OCI-M2 (cell line): ENCODE data around the gene GRM1.

Experiments used
- DNase-seq: peaks from one replicate; lab custom pipeline; 2025; ENCODE audit not compliant: unreplicated experiment; lab: John Stamatoyannopoulos, UW

GRM1 gene

DNA sequence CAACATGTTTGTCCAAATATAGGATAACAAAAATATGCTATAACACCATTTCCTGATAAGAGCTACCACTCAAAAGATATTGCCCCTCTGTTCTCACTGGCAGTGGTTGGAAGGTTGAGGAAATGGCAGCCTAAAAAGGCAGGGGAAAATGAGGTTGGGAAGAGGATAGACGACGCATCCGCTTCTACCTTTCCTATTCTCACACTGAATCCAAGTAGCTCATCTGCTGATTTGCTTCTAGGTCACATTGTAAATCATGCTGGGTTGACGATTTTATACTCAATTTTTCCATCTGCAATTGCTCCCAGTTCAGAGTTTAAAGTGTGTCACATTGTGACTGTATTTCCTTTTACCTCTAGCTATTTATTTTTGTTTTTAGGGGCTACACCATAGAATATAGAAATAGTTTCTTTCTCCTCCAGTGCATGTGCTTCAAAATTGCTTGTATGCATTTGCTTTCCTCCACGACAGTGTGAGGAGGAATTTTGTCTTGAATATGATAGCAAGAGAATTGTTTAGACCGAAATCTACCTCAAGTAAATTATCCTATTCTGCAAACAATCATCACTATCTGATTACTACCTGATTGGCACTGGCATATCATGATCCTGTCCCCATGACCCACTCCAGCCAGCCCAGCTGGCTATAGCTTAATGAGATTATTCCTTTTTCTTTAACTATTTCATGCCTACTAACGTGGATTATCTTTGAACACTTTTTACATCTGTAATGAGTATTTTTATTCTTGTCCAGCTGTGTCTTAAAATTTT lies 335.2 kb downstream of the GRM1 start:
- no peak for DNase-seq

DNA sequence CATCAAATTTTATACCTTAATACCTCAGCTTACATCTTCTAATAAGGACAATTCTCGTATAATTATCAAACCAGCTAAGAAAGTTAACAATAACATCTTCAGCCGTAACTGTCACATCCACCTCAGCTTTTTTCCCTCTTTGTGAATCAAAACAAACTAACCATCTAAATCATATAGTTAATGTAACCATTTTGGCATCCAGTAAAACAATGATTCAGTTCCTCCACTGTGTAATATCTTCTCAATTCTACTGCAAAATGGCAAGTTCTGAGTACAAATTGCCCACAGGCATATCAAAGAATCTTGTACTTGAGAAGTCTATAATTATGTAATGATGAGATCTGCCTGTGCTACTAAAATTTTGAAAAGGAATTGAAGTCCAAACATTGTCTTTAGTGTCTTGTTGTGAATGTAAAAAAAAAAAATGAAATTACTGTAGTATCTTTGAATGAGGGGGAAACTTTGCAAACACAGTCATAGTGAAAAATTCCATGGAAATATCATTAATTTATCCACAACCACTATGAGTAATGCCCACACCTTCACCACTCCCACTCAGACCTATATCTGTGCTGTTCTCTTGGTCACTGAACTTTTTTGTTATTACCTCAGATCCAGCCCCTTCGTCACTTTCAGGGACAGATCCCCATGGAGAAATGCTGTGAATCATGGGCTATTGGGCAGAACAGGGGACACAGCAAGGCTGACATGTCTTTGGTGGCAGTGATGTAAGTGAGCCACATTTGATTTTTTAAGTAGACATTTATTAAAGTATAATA lies 336.1 kb downstream of the GRM1 start:
- DNase-seq: no peak

DNA sequence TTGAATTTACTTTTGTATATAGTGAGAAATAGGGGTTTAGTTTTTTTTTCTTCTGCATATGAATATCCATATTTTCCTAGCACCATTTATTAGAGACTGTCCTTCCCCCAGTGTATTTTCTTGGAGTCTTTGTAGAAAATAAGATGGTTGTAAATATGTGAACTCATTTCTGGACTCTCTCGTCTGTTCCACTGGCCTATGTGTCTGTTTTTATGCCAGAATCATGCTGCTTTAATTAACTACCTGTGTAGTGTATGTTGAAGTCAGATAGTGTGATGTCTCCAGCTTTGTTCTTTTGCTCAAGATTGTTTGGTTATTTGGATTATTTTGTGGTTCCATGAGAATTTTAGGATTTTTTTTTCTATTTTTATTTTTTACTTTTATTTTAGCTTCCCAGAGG lies 338.2 kb downstream of the GRM1 start:
- DNase-seq: no peak

DNA sequence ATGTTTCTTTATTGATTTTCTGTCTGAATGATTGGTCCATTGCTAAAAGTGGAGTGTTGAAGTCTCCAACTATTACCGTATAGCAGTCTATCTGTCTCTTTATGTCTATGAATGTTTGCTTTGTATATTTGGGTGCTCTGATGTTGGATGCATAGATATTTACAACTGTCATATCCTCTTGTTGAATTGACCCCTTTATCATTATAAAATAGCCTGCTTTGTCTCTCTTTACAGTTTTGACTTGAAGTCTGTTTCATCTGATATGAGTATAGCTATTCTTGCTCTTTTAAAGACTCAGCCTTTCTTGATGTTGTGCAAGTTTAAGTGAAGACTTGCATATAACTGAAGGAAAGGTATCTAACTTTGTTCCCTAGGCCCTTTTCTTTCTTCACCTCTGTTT lies 341.0 kb downstream of the GRM1 start:
- DNase-seq: no peak

DNA sequence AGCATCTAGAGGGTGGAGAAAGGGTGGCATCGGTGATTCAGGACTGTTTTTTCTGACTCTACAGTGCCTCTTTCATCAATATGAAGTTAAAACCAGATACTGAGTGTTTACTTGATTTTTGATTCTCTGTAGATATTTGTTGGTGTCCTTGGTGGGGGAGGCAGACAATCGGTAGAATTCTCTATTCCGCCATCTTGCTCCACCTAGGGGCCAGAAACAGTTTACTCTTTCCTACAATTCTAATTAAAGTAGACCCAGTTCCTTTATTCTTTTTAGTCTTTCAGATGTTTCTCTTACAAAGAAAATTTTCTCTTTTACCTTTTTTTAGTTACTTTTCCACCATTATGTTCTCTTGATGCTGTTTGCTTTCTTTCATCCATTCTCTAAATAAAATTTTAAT lies 352.6 kb downstream of the GRM1 start:
- no peak for DNase-seq

DNA sequence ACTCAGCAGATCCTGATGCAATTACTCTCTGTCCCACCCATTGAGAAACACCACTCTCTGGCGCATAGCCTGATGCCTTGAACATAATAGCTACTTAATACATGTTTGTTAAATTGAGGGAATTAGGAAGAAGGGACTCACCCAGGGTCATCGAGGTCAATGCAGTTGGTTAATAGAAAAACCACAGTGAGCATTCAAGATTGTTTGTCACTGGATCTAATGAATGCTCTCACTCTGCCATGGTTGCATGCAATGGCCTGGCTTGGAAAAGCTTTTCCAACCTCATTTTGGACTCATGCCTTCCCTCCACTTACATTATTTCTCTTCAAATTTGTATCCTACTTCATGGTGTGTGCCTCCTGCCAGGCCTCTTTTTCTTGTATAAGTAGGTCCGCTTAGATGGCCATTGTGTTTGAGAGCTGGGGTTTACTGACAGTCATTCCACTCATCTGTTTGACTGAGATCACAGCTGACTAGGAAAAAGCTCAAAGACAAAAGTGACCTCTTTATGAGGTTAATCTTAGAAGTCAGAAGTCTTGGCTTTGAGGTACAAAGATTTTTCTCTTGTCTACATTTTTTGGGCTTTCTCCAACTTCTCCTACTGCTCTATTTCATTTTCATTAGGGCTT lies 360.0 kb downstream of the GRM1 start:
- no peak for DNase-seq

DNA sequence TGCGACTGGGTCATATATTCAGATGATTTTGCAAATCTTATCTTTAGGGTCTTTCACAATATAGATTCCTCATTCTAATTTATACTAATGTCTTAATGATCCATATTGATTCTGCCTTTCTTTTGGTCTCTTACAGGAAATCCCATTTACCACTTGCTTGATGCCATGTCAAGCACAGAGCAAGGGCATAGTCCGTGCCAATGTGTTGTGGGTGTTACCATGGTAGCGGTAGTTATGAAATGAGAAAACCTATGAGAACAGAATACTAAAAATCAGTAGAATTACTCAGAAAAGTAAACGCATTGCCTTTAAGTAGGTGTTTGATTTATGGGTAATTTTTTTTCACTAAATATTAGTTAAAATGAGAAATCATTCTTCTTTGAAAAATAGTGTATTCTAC lies 360.9 kb downstream of the GRM1 start:
- no peak for DNase-seq

DNA sequence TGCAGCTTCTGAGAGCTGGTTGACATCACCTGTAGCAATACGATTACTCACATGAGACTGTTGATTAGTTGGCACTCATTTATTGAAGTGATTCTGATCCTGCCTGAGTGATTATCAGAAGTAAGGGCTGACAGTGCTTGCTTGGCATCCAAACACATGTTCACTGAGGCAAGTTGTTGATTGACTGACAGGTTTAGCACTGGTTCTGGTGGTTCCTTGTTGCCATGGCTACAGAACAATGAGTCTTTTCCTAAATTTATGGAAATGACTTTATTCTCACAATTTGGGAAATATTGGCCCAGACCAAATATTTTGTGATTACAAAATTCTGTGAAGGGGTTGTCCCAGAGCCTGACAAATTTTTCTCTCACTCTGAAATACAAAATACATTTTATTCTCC lies 368.8 kb downstream of the GRM1 start:
- no peak for DNase-seq

DNA sequence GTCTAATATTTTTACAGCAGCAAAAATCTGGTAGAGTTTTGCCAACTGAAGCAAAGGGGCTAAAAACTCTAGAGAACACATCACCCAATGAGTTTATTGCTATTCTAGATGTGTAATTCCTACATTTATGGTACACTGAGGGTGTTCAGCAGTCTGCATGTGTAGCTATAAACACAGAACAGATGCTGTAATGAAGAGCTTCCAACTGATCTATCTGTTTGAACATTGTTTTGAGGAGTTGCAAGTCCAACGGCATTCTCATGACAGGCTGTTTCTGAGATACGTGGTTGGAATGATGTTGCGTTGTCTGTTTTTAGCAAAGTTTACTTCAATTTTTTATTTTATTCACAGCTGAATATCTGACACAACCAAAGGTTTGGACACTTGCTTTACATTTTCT lies 373.6 kb downstream of the GRM1 start:
- DNase-seq: no peak

DNA sequence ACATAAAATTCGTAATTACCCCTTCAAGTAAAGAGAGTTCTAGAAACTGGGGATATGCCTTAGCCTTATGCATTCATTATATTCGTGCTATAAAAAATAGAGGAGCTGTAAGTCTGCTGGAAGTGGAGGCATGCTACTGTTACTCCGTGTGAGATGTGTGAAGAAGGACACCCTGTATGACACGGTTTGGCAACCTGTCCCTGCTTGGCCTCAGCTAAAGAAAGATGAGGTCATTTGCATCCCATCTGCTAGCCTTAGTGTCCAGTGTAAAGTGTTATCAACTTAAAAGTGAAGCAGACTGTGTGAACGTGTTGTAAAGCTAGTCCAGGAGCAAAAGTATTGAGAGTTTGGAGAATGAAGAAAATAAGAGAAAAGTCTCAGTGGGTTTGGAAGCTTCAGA lies 379.7 kb downstream of the GRM1 start:
- no peak for DNase-seq

DNA sequence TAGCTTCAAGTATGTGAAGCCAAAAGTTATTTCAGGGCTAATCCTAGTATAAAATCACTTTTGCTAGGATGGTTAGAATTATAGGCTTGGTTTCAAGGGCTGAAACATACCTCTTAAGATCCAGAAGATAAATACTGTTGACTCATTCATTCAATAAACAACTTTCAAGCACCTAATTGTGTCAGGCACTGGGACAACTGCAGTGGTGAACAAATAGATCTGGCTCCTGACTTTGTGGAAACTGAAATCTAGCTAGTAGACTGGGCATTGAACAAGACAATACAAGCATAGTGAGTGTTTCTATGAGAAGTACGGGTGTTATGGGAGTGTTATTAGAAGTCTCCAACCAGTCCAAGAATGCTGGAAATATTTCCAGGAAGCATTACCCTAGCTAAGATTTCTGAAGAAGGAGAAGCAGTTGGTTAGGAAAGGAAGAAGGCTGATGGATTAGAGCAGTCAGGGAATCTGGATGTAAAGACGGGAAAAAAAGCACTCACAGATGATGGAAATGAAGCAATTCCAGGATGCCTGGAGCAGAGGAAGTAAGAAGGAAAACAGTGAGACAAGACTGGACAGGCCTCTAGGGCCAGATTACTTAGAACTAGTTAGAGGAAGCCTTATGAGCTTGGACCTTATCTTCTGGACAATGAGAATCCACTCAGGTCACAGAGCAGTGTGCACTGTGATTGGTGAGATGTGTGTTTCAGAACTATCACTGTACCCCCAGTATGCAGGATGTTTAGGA lies 382.2 kb downstream of the GRM1 start:
- no peak for DNase-seq

DNA sequence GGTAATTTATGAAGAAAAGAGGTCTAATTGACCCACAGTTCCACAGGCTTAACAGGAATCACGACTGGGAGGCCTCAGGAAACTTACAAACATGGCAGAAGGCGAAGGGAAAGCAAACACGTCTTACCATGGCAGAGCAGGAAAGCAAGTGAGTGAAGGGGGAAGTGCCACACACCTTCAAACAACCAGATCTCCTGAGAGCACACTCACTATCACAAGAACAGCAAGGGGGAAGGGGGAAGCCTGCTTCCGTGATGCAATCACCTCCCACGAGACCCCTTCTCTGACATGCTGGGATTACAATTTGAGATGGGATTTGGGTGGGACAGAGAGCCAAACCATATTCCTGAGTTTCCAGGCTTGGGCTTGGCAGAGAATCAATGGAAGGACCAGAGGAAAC lies 390.7 kb downstream of the GRM1 start:
- DNase-seq: no peak

DNA sequence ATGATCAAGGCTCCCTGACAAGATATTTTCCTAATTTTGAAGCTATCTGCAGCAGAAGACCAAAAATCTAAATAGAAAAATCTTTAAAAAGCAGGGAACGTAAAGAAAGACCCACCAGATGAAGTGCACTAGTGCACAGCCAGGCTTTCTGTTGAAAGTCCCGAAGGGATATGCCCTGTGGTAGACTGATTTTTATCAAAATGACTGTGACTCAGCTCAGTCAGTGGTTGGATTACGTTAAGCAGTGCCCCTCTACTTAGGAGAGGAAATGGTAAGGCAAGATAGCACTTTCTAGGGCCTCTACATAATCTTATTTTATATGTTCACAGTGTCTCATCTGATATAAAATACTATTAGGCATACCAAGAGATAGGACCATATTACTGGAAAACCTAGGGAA lies 391.4 kb downstream of the GRM1 start:
- DNase-seq: no peak

DNA sequence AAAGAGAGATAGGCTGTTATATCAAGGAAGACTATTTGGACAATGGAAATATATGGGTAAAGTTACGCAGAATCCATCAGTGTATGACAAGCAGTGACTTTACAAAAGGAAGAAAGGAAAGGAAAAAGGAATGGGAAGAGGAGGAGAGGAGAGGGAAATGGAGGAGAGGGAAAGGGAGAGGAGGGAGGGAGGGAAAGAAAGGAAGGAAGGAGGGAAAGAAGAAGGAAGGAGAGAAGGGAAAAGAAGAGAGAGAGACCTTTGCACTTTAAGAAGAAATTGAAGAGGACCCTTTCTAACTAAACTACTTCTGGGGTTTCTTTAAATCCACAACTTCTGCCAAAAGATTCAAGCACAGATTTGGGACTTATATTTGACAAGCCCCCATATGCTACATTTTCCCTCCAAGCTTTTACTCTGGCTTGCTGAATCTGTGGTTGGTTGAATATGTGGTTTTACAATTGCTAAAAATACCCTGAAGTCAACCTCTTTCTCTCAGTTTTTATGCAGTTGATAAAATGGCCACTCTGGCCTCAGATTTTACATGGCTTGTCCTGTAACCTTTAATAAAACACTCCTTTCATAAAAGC lies 394.0 kb downstream of the GRM1 start:
- no peak for DNase-seq

DNA sequence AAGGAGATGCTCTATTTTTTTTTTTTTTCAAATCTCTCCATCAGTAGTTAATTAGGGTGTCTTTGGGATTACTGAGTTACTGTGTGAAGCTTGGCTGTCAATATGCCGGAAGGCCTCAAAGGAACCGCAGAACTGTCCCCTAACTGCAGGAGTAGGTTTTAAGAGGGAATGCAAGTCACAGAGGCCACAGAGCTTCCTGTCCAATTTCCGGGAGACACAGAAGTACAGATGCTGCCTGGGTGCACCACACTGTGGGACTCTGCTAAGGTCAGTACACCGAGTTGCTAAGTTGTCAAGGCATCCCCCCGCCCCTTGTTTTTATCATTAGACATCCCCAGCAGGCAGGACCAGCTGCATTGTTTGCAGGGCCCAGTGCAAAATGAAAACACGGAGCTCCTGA lies 394.6 kb downstream of the GRM1 start:
- DNase-seq: no peak

DNA sequence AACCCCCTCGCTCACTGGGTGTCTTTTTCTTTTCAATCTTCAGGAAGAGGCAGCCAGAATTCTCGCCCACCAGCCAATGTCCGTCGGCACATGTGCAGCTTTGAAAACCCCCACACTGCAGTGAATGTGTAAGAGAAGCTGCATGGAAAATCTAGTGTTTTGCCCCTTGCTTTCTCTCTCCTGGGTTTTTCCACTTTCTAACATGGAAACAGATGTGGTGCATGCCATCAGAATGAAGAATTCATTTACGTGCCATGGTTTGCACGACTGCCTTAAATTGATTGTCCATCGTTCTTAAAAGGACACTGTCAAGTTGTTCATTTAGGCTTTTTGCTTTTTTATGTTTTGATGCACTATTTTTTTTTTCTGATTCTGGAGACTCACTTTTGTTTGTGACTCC lies 397.7 kb downstream of the GRM1 start:
- DNase-seq: no peak

DNA sequence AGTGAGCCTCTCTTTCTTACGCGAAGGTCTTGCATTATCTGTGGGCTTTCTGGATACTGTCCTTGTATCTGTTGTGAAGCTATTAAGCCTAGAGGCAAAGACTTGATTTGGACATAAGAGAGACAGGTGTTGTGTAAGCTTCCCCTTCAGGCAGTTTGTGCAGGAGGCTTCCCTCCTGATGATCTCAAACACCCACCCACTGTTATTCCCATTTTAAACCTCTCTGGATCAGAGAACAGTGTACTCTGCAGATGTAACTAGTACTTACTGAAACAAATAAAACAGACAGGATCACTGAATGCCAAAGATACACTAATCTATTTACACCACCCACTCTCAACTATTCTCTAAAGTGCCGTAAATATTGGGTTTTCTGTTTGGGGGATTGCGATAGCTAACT lies 401.0 kb downstream of the GRM1 start:
- DNase-seq: no peak

DNA sequence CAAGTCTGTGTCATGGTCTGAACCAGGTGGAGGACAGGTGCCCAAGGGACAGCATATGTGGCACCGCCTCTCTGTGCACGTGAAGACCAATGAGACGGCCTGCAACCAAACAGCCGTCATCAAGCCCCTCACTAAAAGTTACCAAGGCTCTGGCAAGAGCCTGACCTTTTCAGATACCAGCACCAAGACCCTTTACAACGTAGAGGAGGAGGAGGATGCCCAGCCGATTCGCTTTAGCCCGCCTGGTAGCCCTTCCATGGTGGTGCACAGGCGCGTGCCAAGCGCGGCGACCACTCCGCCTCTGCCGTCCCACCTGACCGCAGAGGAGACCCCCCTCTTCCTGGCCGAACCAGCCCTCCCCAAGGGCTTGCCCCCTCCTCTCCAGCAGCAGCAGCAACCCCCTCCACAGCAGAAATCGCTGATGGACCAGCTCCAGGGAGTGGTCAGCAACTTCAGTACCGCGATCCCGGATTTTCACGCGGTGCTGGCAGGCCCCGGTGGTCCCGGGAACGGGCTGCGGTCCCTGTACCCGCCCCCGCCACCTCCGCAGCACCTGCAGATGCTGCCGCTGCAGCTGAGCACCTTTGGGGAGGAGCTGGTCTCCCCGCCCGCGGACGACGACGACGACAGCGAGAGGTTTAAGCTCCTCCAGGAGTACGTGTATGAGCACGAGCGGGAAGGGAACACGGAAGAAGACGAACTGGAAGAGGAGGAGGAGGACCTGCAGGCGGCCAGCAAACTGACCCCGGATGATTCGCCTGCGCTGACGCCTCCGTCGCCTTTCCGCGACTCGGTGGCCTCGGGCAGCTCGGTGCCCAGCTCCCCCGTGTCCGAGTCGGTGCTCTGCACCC lies 405.2 kb downstream of the GRM1 start:
- DNase-seq: no peak

DNA sequence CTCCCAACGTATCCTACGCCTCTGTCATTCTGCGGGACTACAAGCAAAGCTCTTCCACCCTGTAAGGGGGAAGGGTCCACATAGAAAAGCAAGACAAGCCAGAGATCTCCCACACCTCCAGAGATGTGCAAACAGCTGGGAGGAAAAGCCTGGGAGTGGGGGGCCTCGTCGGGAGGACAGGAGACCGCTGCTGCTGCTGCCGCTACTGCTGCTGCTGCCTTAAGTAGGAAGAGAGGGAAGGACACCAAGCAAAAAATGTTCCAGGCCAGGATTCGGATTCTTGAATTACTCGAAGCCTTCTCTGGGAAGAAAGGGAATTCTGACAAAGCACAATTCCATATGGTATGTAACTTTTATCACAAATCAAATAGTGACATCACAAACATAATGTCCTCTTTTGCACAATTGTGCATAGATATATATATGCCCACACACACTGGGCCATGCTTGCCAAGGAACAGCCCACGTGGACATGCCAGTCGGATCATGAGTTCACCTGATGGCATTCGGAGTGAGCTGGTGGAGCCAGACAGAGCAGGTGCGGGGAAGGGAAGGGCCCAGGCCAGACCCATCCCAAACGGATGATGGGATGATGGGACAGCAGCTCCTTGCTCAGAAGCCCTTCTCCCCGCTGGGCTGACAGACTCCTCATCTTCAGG lies 406.0 kb downstream of the GRM1 start:
- no peak for DNase-seq

DNA sequence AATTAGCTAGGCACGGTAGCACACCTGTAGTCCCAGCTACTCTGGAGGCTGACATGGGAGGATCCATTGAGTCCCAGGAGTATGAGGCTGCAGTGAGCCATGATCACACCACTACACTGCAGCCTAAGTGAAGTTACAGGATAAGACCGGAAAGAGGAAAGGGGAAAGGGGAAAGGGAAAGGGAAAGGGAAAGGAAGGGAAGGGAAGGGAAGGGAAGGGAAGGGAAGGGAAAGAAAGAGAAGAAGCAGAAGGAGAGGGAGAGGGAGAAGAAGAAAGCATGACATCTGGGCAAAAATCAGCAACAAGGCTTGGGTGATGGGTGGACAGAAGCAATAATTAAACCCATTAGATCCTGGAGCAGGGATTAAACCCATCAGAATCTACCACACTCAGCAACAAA lies 413.0 kb downstream of the GRM1 start:
- no peak for DNase-seq
